Coronary artery (tissue), 2 donors: ENCODE results near the gene ZXDC.

Experiments used
- DNase-seq: peaks from one replicate; pipeline ENCODE4 v3.0.0-alpha.2; 2017; ENCODE audit warnings: low spot score
- H3K27ac ChIP-seq, 2 donors: fragments of 200-600 bp; sonication (generic); one replicate each; pipeline ENCODE4 v1.5.1; 2016 to 2019
- H3K4me3 ChIP-seq: fragments of 200-600 bp; sonication (generic); 2 replicates; pipeline ENCODE4 v1.5.1; 2016; ENCODE audit warnings: mild to moderate bottlenecking, moderate library complexity
- CTCF ChIP-seq: fragments of 200-600 bp; sonication (generic); IDR thresholded peaks from one replicate; pipeline ENCODE4 v1.5.1; 2019; ENCODE audit warnings: antibody characterized with exemption

ZXDC gene

GRCh38 chr3:126424039-126424717, 51.5 kb downstream of the ZXDC start:
- TF ChIP-seq CTCF = no peak
- no peak for DNase-seq

GRCh38 chr3:126423191-126424038, 52.3 kb downstream of the ZXDC start:
- no peak for TF ChIP-seq CTCF
- H3K27ac ChIP-seq = no peak overlapping the region
- peak; percentile 59 for DNase-seq
- H3K4me3 ChIP-seq = no peak overlapping the region

More at GRCh38 chr3:126424039-126424717, 51.5 kb downstream of the ZXDC start:
- H3K4me3 ChIP-seq = no peak overlapping the region
- no peak overlapping the region for H3K27ac ChIP-seq

GRCh38 chr3:126422571-126423091, 53.1 kb downstream of the ZXDC start:
- TF ChIP-seq CTCF = no peak
- Histone ChIP-seq H3K4me3 (no peak overlapping the region), H3K27ac (no peak overlapping the region)
- DNase-seq = peak; percentile 57

GRCh38 chr3:126422121-126422520, 53.6 kb downstream of the ZXDC start:
- no peak for TF ChIP-seq CTCF
- no peak for DNase-seq
- H3K27ac ChIP-seq = no peak overlapping the region
- no peak overlapping the region for H3K4me3 ChIP-seq

- peak; percentile 65 for DNase-seq
These were observed 54.0 kb downstream of the ZXDC start for GRCh38 chr3:126421573-126422119.

More at GRCh38 chr3:126421573-126422119, 54.0 kb downstream of the ZXDC start:
- no peak overlapping the region for H3K27ac ChIP-seq
- no peak for TF ChIP-seq CTCF
- H3K4me3 ChIP-seq = no peak overlapping the region
